SK-N-SH (cell line): ENCODE results near the gene ZNF24. TPM values are rescaled to one million over a fixed set of nuclear protein-coding genes. Genes with fewer than 3 reads are reported as not detected.
A peak's percentile ranks its signal among the peaks of the same experiment; 100 is the strongest.

ENCODE experiments used
- CTCF ChIA-PET: fragments of 300-600, 350-600 bp; formaldehyde crosslinking; extraction: SDS; loops from one replicate; lab custom pipeline; 2021; lab: Yijun Ruan, JAX
- POLR2A ChIA-PET: fragments of 350-600 bp; sonication (Branson Sonifier 250); formaldehyde crosslinking; extraction: SDS; loops from one replicate; lab custom pipeline; 2020; ENCODE audit warnings: antibody characterized with exemption, inconsistent platforms; lab: Yijun Ruan, JAX
- DNase-seq: peaks from one replicate; pipeline ENCODE4 v3.0.0; 2012
- H2AFZ ChIP-seq: fragments of 200-600 bp; sonication (generic); 2 replicates; pipeline ENCODE4 v1.8.1; 2016; ENCODE audit warnings: antibody characterized with exemption, mild to moderate bottlenecking, low read depth
- H3F3A ChIP-seq: fragments of 200-600 bp; sonication (generic); replicated peaks from 2 replicates; pipeline ENCODE3; 2016; ENCODE audit warnings: antibody characterized with exemption, mild to moderate bottlenecking; ENCODE audit not compliant: insufficient read depth
- H3K27ac ChIP-seq, 2 experiments: fragments of 200-500 bp in 1 of 2; fragments of 200-600 bp in 1 of 2; sonication (Bioruptor generic) in 1 of 2; sonication (generic), shearing (Covaris generic) in 1 of 2; 2 replicates each; pipeline versions ENCODE4 v1.5.1 to v1.6.1; 2014 to 2016; ENCODE audit warnings: low read depth in 2 of 2, inconsistent platforms in 1 of 2, low read length in 1 of 2, mild to moderate bottlenecking in 1 of 2, mixed read lengths in 1 of 2
- H3K27me3 ChIP-seq: fragments of 200-600 bp; sonication (generic), shearing (Covaris generic); 2 replicates; pipeline ENCODE4 v1.6.1; 2016; ENCODE audit warnings: mixed run types; ENCODE audit not compliant: insufficient read depth
- H3K36me3 ChIP-seq, 2 experiments: fragments of 200-500 bp in 1 of 2; fragments of 200-600 bp in 1 of 2; sonication (Bioruptor generic) in 1 of 2; sonication (generic) in 1 of 2; replicated peaks in 1 of 2; 2 replicates each; pipeline versions ENCODE3 to v1.5.1; 2014 to 2016; ENCODE audit warnings: low read length in 1 of 2, mild to moderate bottlenecking in 1 of 2; ENCODE audit not compliant: insufficient read depth in 2 of 2, control insufficient read depth in 1 of 2
- H3K4me1 ChIP-seq, 2 experiments: fragments of 200-500 bp in 1 of 2; fragments of 200-600 bp in 1 of 2; sonication (Bioruptor generic) in 1 of 2; sonication (generic), shearing (Covaris generic) in 1 of 2; 2 replicates each; pipeline versions ENCODE4 v1.5.1 to v1.6.1; 2014 to 2016; ENCODE audit warnings: low read depth in 1 of 2, low read length in 1 of 2, mixed run types in 1 of 2; ENCODE audit not compliant: insufficient read depth in 2 of 2, control insufficient read depth in 1 of 2
- H3K4me2 ChIP-seq: fragments of 200-600 bp; sonication (generic), shearing (Covaris generic); 2 replicates; pipeline ENCODE4 v1.6.1; 2017; ENCODE audit warnings: mixed run types
- H3K4me3 ChIP-seq, 2 experiments: fragments of 200-500 bp in 1 of 2; fragments of 200-600 bp in 1 of 2; sonication (Bioruptor generic) in 1 of 2; sonication (generic), shearing (Covaris generic) in 1 of 2; 2 replicates each; pipeline versions ENCODE4 v1.5.1 to v1.8.1; 2014 to 2016; ENCODE audit warnings: low read depth in 2 of 2, inconsistent platforms in 1 of 2, low read length in 1 of 2, mild to moderate bottlenecking in 1 of 2, mixed read lengths in 1 of 2, moderate library complexity in 1 of 2
- H3K79me2 ChIP-seq: fragments of 200-600 bp; sonication (generic); 2 replicates; pipeline ENCODE4 v1.8.1; 2017; ENCODE audit warnings: mild to moderate bottlenecking; ENCODE audit not compliant: insufficient read depth
- H3K9ac ChIP-seq: fragments of 200-600 bp; sonication (generic); 2 replicates; pipeline ENCODE4 v1.6.1; 2017; ENCODE audit warnings: mixed run types
- H3K9me2 ChIP-seq: fragments of 200-600 bp; sonication (generic); 2 replicates; pipeline ENCODE4 v1.6.1; 2017; ENCODE audit warnings: mixed run types
- H3K9me3 ChIP-seq: fragments of 200-600 bp; sonication (generic); 2 replicates; pipeline ENCODE4 v1.6.1; 2017; ENCODE audit warnings: mixed run types, mild to moderate bottlenecking, moderate library complexity
- H4K20me1 ChIP-seq: fragments of 200-600 bp; sonication (generic); 2 replicates; pipeline ENCODE4 v1.6.1; 2017; ENCODE audit warnings: mild to moderate bottlenecking, mixed run types; ENCODE audit not compliant: insufficient read depth
- FOXJ3 ChIP-seq: sonication (generic); formaldehyde crosslinking; IDR thresholded peaks from 2 replicates; pipeline ENCODE4 v1.5.1; 2020; ENCODE audit warnings: mild to moderate bottlenecking, missing genetic modification reagents
- GABPA ChIP-seq: IDR thresholded peaks from 2 replicates; pipeline ENCODE4 v1.4.0; 2012; ENCODE audit warnings: low read depth, mild to moderate bottlenecking
- MXI1 ChIP-seq: IDR thresholded peaks from 2 replicates; pipeline ENCODE4 v1.6.1; 2012; ENCODE audit warnings: mild to moderate bottlenecking, low read depth, low read length, improper control_type of control experiment
- NRF1 ChIP-seq: IDR thresholded peaks from 2 replicates; pipeline ENCODE4 v1.6.1; 2012; ENCODE audit warnings: low read depth, mild to moderate bottlenecking, low read length
- POLR2AphosphoS5 ChIP-seq: IDR thresholded peaks from 2 replicates; pipeline ENCODE4 v1.6.1; 2012; ENCODE audit warnings: low read depth, low read length
- RAD21 ChIP-seq: IDR thresholded peaks from 2 replicates; pipeline ENCODE4 v1.6.1; 2012; ENCODE audit warnings: mild to moderate bottlenecking, low read length
- RCOR1 ChIP-seq: fragments of 150-350 bp; IDR thresholded peaks from 2 replicates; pipeline ENCODE4 v1.6.1; 2017; ENCODE audit warnings: antibody characterized with exemption, low read length
- SIN3A ChIP-seq: IDR thresholded peaks from 2 replicates; pipeline ENCODE4 v1.6.1; 2012; ENCODE audit warnings: low read depth, mild to moderate bottlenecking, low read length, moderate library complexity, borderline replicate concordance
- TAF1 ChIP-seq: IDR thresholded peaks from 2 replicates; pipeline ENCODE4 v1.6.1; 2012; ENCODE audit warnings: low read depth, mild to moderate bottlenecking, low read length, moderate library complexity, borderline replicate concordance
- WGBS: methylation state at CpG from one replicate; pipeline ENCODE4 v1.1.6; 2017; ENCODE audit warnings: low lambda C conversion rate; 5-methylcytosine and 5-hydroxymethylcytosine counted together
- polyA plus RNA-seq, 3 experiments: library from polyadenylated mRNA; depleted of rRNA; stranded (reverse); fragments of >200 nt; gene quantifications; 2 replicates each; pipeline ENCODE4 v1.2.3, GENCODE V29; 2012
- TF ChIP-seq, protein P1 (sequence below): fragments of 150-350 bp; IDR thresholded peaks from 2 replicates; pipeline ENCODE4 v1.6.1; 2017; ENCODE audit warnings: antibody characterized with exemption, low read length, low read depth, borderline replicate concordance

Gene ZNF24
- polyA plus RNA-seq, 1 of the 3 experiments (the other 2 are of a cell fraction), result 6.9 TPM

GRCh38 chr18:35377875-35378573, 33.8 kb upstream of the ZNF24 start:
- H3K4me1 ChIP-seq, result peaks cover 0 to 5% of the 10 kb centered on the region in 2 experiments; a peak in 1 of 4 replicates
- no peak overlapping the region for H3K4me3 ChIP-seq
- no peaks in the 10 kb centered on the region for H3K9me2 ChIP-seq
- no peaks in the 10 kb centered on the region for H3F3A ChIP-seq
- H4K20me1 ChIP-seq, result no peaks in the 10 kb centered on the region
- no peak overlapping the region for H3K4me2 ChIP-seq
- H3K9me3 ChIP-seq, result no peaks in the 10 kb centered on the region
- POLR2A ChIA-PET, result no interaction called here
- no peaks in the 10 kb centered on the region for H3K79me2 ChIP-seq
- no peaks in the 10 kb centered on the region for H3K36me3 ChIP-seq
- H3K27ac ChIP-seq, result no peak overlapping the region
- H2AFZ ChIP-seq, result no peak overlapping the region
- DNase-seq, result no peak
- CTCF ChIA-PET, result interaction anchor here (0.8 to 1.6 kb wide), 2 partner anchors 8 to 10 kb away, joined by 3 to 7 read pairs; no protein-coding TSS in a partner anchor
- TF ChIP-seq RCOR1, result no peak
- TF ChIP-seq POLR2AphosphoS5, result no peak
- TF ChIP-seq RAD21, result no peak
- 78% methylated on average over 14 of the region's 14 CpGs for WGBS
- H3K27me3 ChIP-seq, result peaks cover 6% of the 10 kb centered on the region; the same call in 1 of the 2 replicates
- H3K9ac ChIP-seq, result no peak overlapping the region

- H3K4me3 ChIP-seq, result peak within 1 kb of the TSS; percentile 65 to 70
- no peaks in the 10 kb centered on the region for H3K79me2 ChIP-seq
- no peaks in the 10 kb centered on the region for H3K36me3 ChIP-seq
- peak; percentile 89 for DNase-seq
- peaks cover 0 to 5% of the 10 kb centered on the region in 2 experiments; a peak in 1 of 4 replicates for H3K4me1 ChIP-seq
- H3K27me3 ChIP-seq, result peaks cover 6% of the 10 kb centered on the region; the same call in 1 of the 2 replicates
- H3K9ac ChIP-seq, result peak within 1 kb of the TSS; percentile 53
- H4K20me1 ChIP-seq, result no peaks in the 10 kb centered on the region
- peak within 1 kb of the TSS; percentile 81 for H3K4me2 ChIP-seq
- 8% methylated on average over 39 of the region's 78 CpGs for WGBS
- H3K9me3 ChIP-seq, result no peaks in the 10 kb centered on the region
- H3K9me2 ChIP-seq, result no peaks in the 10 kb centered on the region
- TF ChIP-seq RCOR1 (0 out of 2 replicates have a peak, but pooled peaks have one; percentile 12), MXI1 (peak; percentile 60; the same call in 1 of the 2 replicates), TAF1 (0 out of 2 replicates have a peak, but pooled peaks have one; percentile 16), SIN3A (peak; percentile 36; the same call in 1 of the 2 replicates), GABPA (peak; percentile 69), FOXJ3 (CRISPR knock-in tag) (no peak), NRF1 (peak; percentile 6; the same call in 1 of the 2 replicates)
- TF ChIP-seq, protein P1, sequence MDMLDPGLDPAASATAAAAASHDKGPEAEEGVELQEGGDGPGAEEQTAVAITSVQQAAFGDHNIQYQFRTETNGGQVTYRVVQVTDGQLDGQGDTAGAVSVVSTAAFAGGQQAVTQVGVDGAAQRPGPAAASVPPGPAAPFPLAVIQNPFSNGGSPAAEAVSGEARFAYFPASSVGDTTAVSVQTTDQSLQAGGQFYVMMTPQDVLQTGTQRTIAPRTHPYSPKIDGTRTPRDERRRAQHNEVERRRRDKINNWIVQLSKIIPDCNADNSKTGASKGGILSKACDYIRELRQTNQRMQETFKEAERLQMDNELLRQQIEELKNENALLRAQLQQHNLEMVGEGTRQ, result no peak
- H3K27ac ChIP-seq, result peak within 1 kb of the TSS in 1 of 2 experiments; percentile 43; a peak in 1 of 4 replicates
- CTCF ChIA-PET, result interaction anchor here (1.6 kb wide), 1 partner anchor 9 kb away, joined by 7 read pairs; no protein-coding TSS in a partner anchor
- peak within 1 kb of the TSS; percentile 88 for H2AFZ ChIP-seq
- H3F3A ChIP-seq, result no peaks in the 10 kb centered on the region
- POLR2A ChIA-PET, result no interaction called here
Measured at GRCh38 chr18:35376742-35377695, 32.8 kb upstream of the ZNF24 start, which contains the start of gene ZNF396. ZNF396 (minus strand) TSS chr18:35377337; CDS start chr18:35374292, 3,045 bp downstream.
